Hematopoietic multipotent progenitor cell treated with erythropoietin and hydrocortisone succinate and interleukin-3 and kit ligand, for 8 days (in vitro differentiated cells): Measurements from ENCODE around the gene FHOD3.

ENCODE experiments used
- DNase-seq: peaks from one replicate; pipeline ENCODE4 v3.0.0-alpha.2; 2015

The FHOD3 gene

GRCh38 chr18:36387310-36387709, 89.8 kb downstream of the FHOD3 start:
- no peak for DNase-seq

GRCh38 chr18:36388310-36388709, 90.8 kb downstream of the FHOD3 start:
- no peak for DNase-seq

DNA sequence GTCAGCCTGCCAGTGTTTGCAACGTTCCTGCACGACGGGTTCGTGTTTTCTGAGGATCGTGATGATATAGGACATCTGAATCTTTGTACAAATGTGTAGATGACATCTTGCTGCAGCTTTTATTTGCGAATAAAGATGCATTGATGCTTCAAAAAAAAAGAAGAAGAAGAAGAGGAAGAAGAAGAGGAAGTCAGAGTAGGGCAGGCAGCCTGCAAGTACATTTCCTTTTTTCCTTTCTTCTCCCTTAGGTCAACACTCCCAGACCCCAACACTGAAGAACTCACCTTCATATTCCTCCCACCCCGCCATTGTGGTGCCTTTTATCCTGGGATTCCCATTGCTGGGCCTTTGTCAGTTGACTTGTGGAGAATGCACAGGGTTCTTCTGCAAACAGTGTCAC, 91.5 kb downstream of the FHOD3 start:
- DNase-seq = no peak

GRCh38 chr18:36389811-36390581, 92.5 kb downstream of the FHOD3 start:
- no peak for DNase-seq

- DNase-seq = no peak
Observed at GRCh38 chr18:36391426-36392145, 94.1 kb downstream of the FHOD3 start.

GRCh38 chr18:36392164-36392978, 94.9 kb downstream of the FHOD3 start:
- DNase-seq = no peak

GRCh38 chr18:36392979-36393287, 95.4 kb downstream of the FHOD3 start:
- no peak for DNase-seq

DNA sequence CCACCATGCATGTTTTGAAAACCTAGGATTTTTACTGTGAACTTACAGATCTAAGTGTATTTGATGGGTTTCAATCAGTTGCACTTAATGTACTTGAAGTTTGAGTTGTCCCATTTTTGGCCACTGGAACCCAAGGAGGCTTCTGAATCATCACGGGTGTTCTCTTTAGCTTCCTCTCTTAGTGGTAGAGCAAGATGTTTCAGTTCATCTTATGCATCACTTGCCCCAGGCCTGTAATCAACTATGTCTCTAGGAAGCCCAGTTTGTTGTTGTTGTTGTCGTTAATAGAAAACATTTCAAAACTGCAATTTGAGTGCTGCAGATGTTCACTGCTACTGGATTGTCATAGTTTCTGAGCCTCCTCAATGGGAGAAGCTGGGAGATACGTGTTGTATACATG, 97.0 kb downstream of the FHOD3 start:
- DNase-seq = no peak

DNA sequence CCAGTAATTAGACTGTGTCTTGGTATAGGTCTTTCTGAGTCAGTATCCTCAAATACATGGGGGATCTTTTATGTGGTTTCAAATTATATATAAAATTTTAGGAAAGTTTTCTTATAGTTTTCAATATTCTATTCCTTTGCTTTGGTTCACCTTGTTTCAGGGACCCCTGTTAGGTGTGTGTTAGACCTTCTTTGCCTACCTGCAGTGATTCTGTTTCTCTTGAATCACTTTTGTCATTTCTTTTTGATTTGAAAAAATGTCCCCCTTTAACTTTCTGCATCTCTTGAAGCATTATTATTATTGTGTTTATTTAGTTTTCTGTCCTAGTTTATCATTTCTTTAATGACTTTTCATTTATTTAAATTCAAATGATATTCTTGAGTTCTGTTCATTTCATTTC, 98.7 kb downstream of the FHOD3 start:
- no peak for DNase-seq

DNA sequence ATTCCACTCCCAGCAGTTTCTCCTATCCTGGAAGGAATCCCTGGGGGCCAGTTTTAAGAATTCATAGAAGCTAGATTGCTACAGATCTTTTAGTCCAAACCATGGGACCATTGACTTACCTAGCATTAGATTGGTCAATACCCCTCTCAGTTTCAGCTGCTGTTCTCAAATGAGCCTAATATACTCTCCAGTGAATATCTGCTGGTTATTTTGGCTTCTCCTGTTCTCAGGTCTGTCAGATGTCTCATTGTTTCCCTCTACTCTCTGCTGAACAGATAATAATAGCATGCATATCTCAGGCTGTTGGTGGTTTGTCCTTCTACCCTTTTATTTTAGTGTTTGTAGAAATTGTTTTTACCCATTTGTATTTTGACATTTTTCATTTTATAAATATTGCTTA, 99.5 kb downstream of the FHOD3 start:
- no peak for DNase-seq

DNA sequence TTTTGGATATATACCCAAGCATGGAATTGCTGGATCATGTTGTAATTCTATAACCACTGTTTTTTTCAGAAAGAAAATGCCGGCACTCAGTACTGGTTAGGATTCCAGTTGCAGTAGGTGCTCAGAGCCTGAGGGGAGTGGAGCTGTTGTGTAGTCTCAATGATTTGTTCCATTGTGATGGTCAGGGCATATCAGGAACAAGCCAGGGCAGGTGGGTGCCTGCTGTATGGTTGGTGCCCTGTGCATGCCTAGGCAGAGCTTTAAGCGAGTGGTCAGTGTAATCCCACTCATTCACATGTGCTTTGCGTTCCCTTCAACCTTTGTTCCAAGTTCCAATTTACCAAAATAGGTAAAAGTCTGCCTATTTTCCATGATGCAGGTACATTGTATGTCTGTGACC, 100.9 kb downstream of the FHOD3 start:
- DNase-seq = no peak

- no peak for DNase-seq
Observed at GRCh38 chr18:36399055-36399454, 101.5 kb downstream of the FHOD3 start.

DNA sequence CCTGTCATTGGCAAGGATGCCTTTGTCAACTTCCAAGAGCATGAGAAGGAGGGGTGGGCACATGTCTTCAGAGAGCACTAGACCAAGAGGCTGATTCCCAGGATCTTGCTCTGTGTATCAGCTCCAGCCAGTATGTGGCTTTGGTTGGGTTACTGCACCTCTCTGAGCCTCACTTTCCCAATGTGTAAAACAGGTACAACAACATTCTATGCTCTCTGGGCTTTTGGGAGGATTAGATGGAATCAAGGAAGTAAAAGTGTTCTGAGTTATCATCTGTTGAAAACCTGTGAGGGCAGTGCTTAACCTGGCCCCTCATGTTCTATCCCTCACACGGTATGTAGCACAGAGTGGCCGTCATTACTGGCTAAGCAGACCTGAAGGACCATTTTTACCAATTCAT, 103.9 kb downstream of the FHOD3 start:
- DNase-seq = no peak

GRCh38 chr18:36402765-36403396, 105.4 kb downstream of the FHOD3 start:
- no peak for DNase-seq

DNA sequence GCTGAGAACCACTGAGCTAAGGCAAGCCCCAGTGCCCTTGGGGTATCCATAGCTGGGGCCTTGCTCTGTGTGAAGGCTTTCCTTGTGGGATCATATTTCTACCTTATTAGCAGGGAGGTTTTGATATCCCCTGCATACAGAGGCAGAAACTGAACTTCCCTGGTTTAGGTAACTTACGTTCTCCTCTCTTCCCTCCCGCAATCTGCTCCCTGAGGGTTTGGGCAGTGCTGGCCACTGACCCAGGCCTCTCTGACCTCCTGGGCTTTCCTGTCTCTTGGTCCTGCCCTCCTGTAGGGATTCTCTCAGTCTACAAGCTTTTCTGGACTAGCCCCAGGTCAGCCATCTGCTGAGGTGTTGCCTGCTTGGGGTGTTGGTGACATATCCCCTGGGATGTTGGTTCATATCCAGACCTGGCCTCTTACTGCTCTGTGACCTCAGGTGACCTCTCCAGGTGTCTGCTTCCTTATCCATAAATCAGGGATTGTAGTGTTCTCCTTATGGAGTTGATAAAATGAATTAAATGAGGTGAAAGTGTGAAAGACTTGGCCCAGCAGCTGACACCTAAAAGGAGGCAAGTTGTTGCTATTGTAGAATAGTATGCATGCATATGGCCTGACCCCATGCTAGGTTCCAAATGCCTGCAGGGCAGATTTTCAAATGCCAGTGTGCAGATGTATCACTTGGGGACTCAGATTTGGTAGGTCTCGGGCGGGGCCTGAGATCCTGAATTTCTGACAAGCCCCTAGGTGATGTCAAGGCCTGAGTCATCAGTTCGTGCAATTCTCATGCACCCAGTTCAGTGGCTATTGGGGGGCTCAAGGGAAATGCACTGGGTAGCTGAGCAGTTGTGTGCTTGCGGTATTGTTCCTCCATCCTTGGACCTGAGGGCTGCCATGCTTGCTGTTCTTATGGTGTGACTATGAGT, 106.6 kb downstream of the FHOD3 start:
- no peak for DNase-seq

GRCh38 chr18:36405611-36406010, 108.1 kb downstream of the FHOD3 start:
- DNase-seq = no peak

GRCh38 chr18:36406805-36407204, 109.3 kb downstream of the FHOD3 start:
- DNase-seq = no peak

- DNase-seq = no peak
Observed at GRCh38 chr18:36408606-36409005, 111.1 kb downstream of the FHOD3 start.

- no peak for DNase-seq
Observed at GRCh38 chr18:36409779-36410178, 112.3 kb downstream of the FHOD3 start.

DNA sequence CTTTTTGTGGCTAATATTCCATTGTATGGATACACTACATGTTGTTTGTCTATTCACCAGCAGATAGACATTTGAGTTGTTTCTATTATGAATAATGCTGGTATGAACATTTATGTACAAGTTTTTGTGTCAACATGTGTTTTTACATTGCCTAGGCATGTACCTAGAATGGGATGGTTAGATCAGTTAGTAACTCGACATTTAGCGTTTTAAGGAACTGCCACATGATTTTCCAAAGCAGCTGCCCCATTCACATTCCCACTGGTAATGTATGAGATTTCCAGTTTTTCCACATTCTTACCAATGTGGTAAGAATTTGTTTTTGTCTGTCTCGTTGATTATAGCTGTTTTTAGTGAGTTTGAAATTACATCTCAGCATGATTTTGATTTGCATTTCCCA, 112.8 kb downstream of the FHOD3 start:
- no peak for DNase-seq

DNA sequence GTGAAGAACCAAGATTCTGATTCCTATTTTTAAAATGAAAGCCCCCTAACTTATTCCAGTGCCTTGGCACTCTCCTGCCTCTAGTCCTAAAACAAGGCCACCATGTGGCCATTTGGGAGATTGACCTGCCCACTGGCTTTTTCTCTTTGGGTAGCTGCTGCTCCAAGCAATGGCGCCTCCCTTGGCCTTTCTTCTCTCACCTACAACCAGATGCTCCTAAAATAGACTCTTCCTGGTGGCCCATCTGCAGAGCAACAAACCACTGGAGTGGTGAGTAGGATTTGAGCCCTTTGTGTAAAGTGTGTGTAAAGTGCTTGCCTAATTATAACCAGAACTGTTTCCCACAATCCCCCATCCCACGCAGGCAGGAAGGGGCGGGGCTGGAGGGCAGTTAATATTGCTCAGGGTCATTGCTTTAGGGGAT, 114.2 kb downstream of the FHOD3 start:
- peak; percentile 32 for DNase-seq

DNA sequence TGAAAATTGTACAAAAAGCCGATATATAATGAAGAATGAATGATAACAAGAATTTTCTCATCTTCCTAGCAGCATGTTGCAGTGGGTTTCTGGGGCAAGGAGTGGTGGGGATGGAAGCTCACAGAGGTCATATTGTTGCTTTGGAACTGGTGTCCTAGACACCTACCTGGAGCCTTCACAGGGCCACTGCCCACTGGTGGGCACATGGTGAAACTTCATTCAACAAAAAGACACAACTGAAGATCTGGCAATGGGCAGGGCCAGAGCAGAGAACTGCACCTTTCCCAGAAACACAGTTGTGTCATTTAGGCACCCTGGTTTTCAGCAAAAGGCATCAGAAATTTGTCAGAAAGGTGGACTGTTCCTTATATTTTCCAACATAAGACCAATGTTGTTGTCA, 115.3 kb downstream of the FHOD3 start:
- DNase-seq = no peak
